Epithelial cell of proximal tubule (primary cell): ENCODE data around the gene KCNK5. TPM values are rescaled to one million over a fixed set of nuclear protein-coding genes. Genes with fewer than 3 reads are reported as not detected.
A peak's percentile ranks its signal among the peaks of the same experiment; 100 is the strongest.

Experiments
- DNase-seq: peaks from one replicate; pipeline ENCODE4 v3.0.0-alpha.2; 2011; ENCODE audit warnings: low read depth
- H3K4me3 ChIP-seq: 2 replicates; pipeline ENCODE4 v1.5.1; 2011; ENCODE audit warnings: low read depth, mild to moderate bottlenecking, low read length
- CTCF ChIP-seq: conservative IDR thresholded peaks from 2 replicates; pipeline ENCODE4 v1.5.1; 2012; ENCODE audit warnings: low read depth, mild to moderate bottlenecking, low read length
- total RNA-seq: library from RNA; depleted of rRNA; stranded (reverse); fragments of >200 nt; gene quantifications from 2 replicates; pipeline ENCODE4 v1.2.3, GENCODE V29; 2015

KCNK5 gene
- total RNA-seq, 1 donor from 2014 or later, result 1.6 TPM

DNA sequence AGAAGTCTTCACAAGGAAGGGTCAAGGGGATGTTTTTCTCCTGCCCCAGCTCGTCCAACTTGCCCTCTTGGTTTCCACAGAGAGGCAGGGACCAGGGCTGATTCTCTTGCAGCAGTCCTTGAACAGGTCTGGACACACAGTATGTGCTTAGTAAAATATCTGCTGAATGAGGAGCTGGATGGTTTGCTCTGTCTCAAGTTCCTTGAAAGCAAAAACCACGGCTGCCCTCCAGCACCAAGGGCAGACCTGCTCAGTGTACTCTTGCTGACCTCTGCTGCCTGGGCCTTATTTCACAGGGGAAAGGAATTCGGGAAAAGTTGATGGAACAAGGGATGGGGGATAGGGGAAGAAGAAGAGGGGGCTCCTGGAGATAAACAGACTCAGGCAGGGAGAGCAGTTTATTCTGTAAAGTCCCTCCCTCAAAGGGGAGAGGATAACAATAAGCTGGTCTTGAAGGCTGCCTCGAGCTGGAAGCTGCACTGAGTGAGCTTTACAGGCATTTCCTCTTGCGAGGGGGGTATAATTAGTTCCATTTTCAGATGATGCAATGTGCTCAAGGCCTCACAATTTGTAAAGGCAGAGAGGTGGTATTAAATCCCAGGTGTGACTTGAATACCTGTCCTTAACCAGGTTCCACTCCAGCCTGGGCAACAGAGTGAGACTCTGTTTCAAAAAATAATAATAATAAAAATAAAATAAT is 10.3 kb downstream of the KCNK5 start:
- peak; percentile 27 for TF ChIP-seq CTCF
- no peak for DNase-seq
- no peak overlapping the region for H3K4me3 ChIP-seq

- DNase-seq, result no peak
- no peak overlapping the region for H3K4me3 ChIP-seq
- TF ChIP-seq CTCF, result no peak
Observed at GRCh38 chr6:39217177-39217864, 12.0 kb downstream of the KCNK5 start.

GRCh38 chr6:39215640-39216158 is 13.6 kb downstream of the KCNK5 start:
- TF ChIP-seq CTCF, result no peak
- no peak for DNase-seq

DNA sequence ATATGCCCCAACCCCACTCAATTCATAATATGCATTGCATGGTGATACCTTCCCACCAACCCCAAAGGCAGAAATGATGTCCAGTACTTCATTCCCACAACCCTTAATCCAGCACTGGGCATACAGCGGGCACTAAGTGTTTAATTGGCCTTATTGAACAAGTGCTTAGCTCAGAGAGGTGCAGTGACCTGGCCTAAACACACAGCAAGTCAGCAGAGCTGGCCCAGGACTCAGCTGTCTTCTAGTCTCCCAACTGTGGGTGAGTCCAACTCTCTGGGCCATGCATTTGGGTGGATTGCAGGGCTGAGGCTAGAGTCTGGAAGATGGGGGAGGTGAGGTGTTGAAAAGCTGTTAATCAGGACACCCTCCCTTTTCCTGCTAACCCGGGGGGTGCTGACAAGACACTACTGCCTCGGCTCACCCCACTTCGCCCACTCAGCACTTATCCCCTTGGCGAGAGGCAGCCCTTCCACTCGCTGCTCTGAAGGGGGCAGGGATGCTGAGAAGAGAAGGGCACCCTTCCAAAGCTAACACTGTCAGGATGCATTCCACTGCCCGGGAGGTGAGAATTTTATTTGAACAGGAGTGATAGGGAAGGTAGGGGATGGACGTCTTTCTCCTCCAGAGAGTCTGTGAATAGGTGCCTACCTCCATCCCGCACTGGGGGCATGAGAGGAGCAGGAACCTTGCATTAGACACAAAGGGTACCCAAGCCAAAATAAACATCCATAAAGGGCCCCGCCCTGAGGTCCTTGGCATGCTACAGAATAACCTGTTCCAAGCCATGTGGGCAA is 14.2 kb downstream of the KCNK5 start:
- no peak for DNase-seq
- no peak for TF ChIP-seq CTCF
- H3K4me3 ChIP-seq, result no peak overlapping the region

More at GRCh38 chr6:39215640-39216158, 13.6 kb downstream of the KCNK5 start:
- no peak overlapping the region for H3K4me3 ChIP-seq

GRCh38 chr6:39214120-39214813 is 15.0 kb downstream of the KCNK5 start:
- TF ChIP-seq CTCF, result no peak
- peak overlapping the region; percentile 5 for H3K4me3 ChIP-seq
- no peak for DNase-seq

GRCh38 chr6:39213195-39213920 is 15.9 kb downstream of the KCNK5 start:
- TF ChIP-seq CTCF, result no peak
- H3K4me3 ChIP-seq, result no peak overlapping the region
- no peak for DNase-seq
